Endothelial cell of umbilical vein (primary cell): Measurements from ENCODE around the gene KIF25. TPM values are rescaled to one million over a fixed set of nuclear protein-coding genes. Genes with fewer than 3 reads are reported as not detected.

Experiments used
- BruUV-seq: library from RNA; stranded (reverse); fragments of 400-500 nt; replicated peaks from 2 replicates; lab custom pipeline; 2021; lab: Mats Ljungman, UMichigan
- CTCF ChIA-PET: fragments of 300-600, 350-600 bp; sonication (Branson Sonifier 250); formaldehyde crosslinking; loops from one replicate; lab custom pipeline; 2021; ENCODE audit warnings: antibody characterized with exemption, inconsistent platforms; lab: Charles Lee
- POLR2A ChIA-PET: fragments of 300-600, 350-600 bp; sonication (Branson Sonifier 250); formaldehyde crosslinking; loops from one replicate; lab custom pipeline; 2021; ENCODE audit warnings: antibody characterized with exemption, inconsistent platforms; lab: Charles Lee
- DNase-seq: peaks from one replicate; pipeline ENCODE4 v3.0.0-alpha.2; 2011; ENCODE audit warnings: low read depth, low spot score
- FAIRE-seq: peaks from 2 replicates; lab custom pipeline; 2011; peaks lifted over from hg19 to GRCh38; lab: Jason Lieb, UNC
- H2AFZ ChIP-seq: 2 replicates; pipeline ENCODE4 v1.6.0; 2012; ENCODE audit warnings: low read depth, low read length, control low read depth, inconsistent platforms
- H3K27ac ChIP-seq: 2 replicates; pipeline ENCODE4 v1.5.1; 2011; ENCODE audit warnings: low read depth, mild to moderate bottlenecking, control low read depth, low read length, moderate library complexity; ENCODE audit not compliant: insufficient read depth
- H3K27me3 ChIP-seq, 2 experiments: 2 replicates each; pipeline versions ENCODE4 v1.6.0 to v1.6.1; 2011; ENCODE audit warnings: low read length in 2 of 2, mixed read lengths in 1 of 2; ENCODE audit not compliant: control insufficient read depth in 2 of 2, insufficient read depth in 2 of 2
- H3K36me3 ChIP-seq, 2 experiments: 2 replicates in 1 of 2; 3 replicates in 1 of 2; pipeline ENCODE4 v1.5.1; 2011; ENCODE audit warnings: low read length in 2 of 2, mild to moderate bottlenecking in 1 of 2, moderate library complexity in 1 of 2; ENCODE audit not compliant: control insufficient read depth in 2 of 2, insufficient read depth in 2 of 2; ENCODE audit errors: extremely low read depth in 1 of 2
- H3K4me1 ChIP-seq: 3 replicates; pipeline ENCODE4 v1.5.1; 2011; ENCODE audit warnings: mild to moderate bottlenecking, low read length; ENCODE audit not compliant: control insufficient read depth, insufficient read depth; ENCODE audit errors: extremely low read depth
- H3K4me2 ChIP-seq: 2 replicates; pipeline ENCODE4 v1.6.1; 2011; ENCODE audit warnings: low read length, control low read depth, mixed read lengths; ENCODE audit not compliant: insufficient read depth
- H3K4me3 ChIP-seq, 3 experiments: fragments of 200-600 bp in 1 of 3; sonication (generic), shearing (Covaris generic) in 1 of 3; replicated peaks in 1 of 3; 2 replicates each; pipeline ENCODE4 v1.5.1; 2011 to 2016; ENCODE audit warnings: control low read depth in 3 of 3, low read length in 3 of 3, mild to moderate bottlenecking in 2 of 3, inconsistent platforms in 1 of 3, low read depth in 1 of 3, moderate library complexity in 1 of 3; ENCODE audit not compliant: insufficient read depth in 1 of 3
- H3K79me2 ChIP-seq: 2 replicates; pipeline ENCODE4 v1.6.0; 2012; ENCODE audit warnings: low read length, inconsistent platforms; ENCODE audit not compliant: control insufficient read depth, insufficient read depth
- H3K9ac ChIP-seq: replicated peaks from 2 replicates; pipeline ENCODE3; 2011; ENCODE audit warnings: low read length, control low read depth; ENCODE audit not compliant: insufficient read depth; ENCODE audit errors: extremely low read depth
- H3K9me1 ChIP-seq: replicated peaks from 3 replicates; pipeline ENCODE4 v1.6.0; 2011; ENCODE audit warnings: mild to moderate bottlenecking, low read length; ENCODE audit not compliant: control insufficient read depth, insufficient read depth; ENCODE audit errors: extremely low read depth
- H3K9me3 ChIP-seq: replicated peaks from 2 replicates; pipeline ENCODE4 v1.5.1; 2012; ENCODE audit warnings: low read length, inconsistent platforms; ENCODE audit not compliant: control insufficient read depth, insufficient read depth
- H4K20me1 ChIP-seq: replicated peaks from 2 replicates; pipeline ENCODE3; 2011; ENCODE audit warnings: mild to moderate bottlenecking, low read length; ENCODE audit not compliant: control insufficient read depth, insufficient read depth; ENCODE audit errors: extremely low read depth
- EZH2 ChIP-seq: IDR thresholded peaks from 2 replicates; pipeline ENCODE4 v1.6.1; 2012; ENCODE audit warnings: borderline replicate concordance, low read depth, mild to moderate bottlenecking, moderate library complexity, low read length, inconsistent platforms; ENCODE audit not compliant: severe bottlenecking
- FOS ChIP-seq: IDR thresholded peaks from 2 replicates; pipeline ENCODE4 v1.6.1; 2011; ENCODE audit warnings: mild to moderate bottlenecking, low read length, moderate library complexity, borderline replicate concordance; ENCODE audit not compliant: insufficient read depth
- GATA2 ChIP-seq: IDR thresholded peaks from 2 replicates; pipeline ENCODE4 v1.7.0; 2011; ENCODE audit warnings: low read depth, mild to moderate bottlenecking, moderate library complexity, mixed read lengths, low read length; ENCODE audit not compliant: insufficient read length, insufficient read depth
- JUN ChIP-seq: IDR thresholded peaks from 2 replicates; pipeline ENCODE4 v1.6.1; 2011; ENCODE audit warnings: borderline replicate concordance, low read depth; ENCODE audit not compliant: insufficient read length, insufficient read depth
- MAX ChIP-seq: IDR thresholded peaks from 2 replicates; pipeline ENCODE4 v1.6.1; 2011; ENCODE audit not compliant: insufficient read depth, insufficient read length
- MYC ChIP-seq: IDR thresholded peaks from one replicate; pipeline ENCODE4 v1.6.1; 2011; ENCODE audit warnings: mild to moderate bottlenecking, low read depth, low read length
- POLR2A ChIP-seq: IDR thresholded peaks from 2 replicates; pipeline ENCODE4 v1.6.1; 2012; ENCODE audit warnings: low read depth, mild to moderate bottlenecking, control low read depth, low read length
- POLR2AphosphoS5 ChIP-seq: IDR thresholded peaks from 2 replicates; pipeline ENCODE4 v1.6.1; 2012; ENCODE audit warnings: low read depth, mild to moderate bottlenecking, control low read depth, low read length, moderate library complexity; ENCODE audit not compliant: insufficient read depth
- dilution Hi-C: fragments of 300-500 bp; cut with MboI; formaldehyde crosslinking; loops from one replicate; pipeline ENCODE4 v1.15.0; 2019; ENCODE audit warnings: low sequenced_read_pairs; ENCODE audit not compliant: extremely low pct_ligation_motif_present
- intact Hi-C: fragments of 100-400 bp; cut with micrococcal nuclease; formaldehyde crosslinking; loops from one replicate; pipeline ENCODE4 v1.10.0; 2022
- polyA plus RNA-seq, 4 experiments: library from polyadenylated mRNA; depleted of rRNA in 3 of 4; stranded (reverse) in 3 of 4; unstranded in 1 of 4; fragments of >200 nt; gene quantifications; 2 replicates each; pipeline versions ENCODE4 v1.2.1 to v1.2.3, GENCODE V29; 2011 to 2012; ENCODE audit warnings: missing spikeins in 1 of 4
- total RNA-seq: library from RNA; stranded (reverse); gene quantifications from 2 replicates; pipeline ENCODE4 v1.2.3, GENCODE V29; 2021
- TF ChIP-seq, protein P1 (sequence below), 2 donors: IDR thresholded peaks; 1 replicate in 1 of 2; 2 replicates in 1 of 2; pipeline ENCODE4 v1.5.1; 2011; ENCODE audit warnings: low read length in 2 of 2, mild to moderate bottlenecking in 2 of 2, moderate library complexity in 2 of 2, control low read depth in 1 of 2, inconsistent platforms in 1 of 2, low read depth in 1 of 2; ENCODE audit not compliant: insufficient read depth in 1 of 2; ENCODE audit errors: extremely low read depth in 1 of 2

Gene KIF25
- total and polyA plus RNA-seq, 2 donors (not counting 3 experiments of a cell fraction or from before 2014, with no cell fraction given) = not detected

- no peak overlapping the region for H3K4me3 ChIP-seq
- no peaks in the 10 kb centered on the region for H3K9me3 ChIP-seq
- H3K79me2 ChIP-seq = no peaks in the 10 kb centered on the region
- no peak for TF ChIP-seq MYC
- no peak for TF ChIP-seq POLR2AphosphoS5
- TF ChIP-seq JUN = no peak
- TF ChIP-seq EZH2 = no peak
- TF ChIP-seq MAX = no peak
- TF ChIP-seq POLR2A = no peak
- TF ChIP-seq, protein P1, sequence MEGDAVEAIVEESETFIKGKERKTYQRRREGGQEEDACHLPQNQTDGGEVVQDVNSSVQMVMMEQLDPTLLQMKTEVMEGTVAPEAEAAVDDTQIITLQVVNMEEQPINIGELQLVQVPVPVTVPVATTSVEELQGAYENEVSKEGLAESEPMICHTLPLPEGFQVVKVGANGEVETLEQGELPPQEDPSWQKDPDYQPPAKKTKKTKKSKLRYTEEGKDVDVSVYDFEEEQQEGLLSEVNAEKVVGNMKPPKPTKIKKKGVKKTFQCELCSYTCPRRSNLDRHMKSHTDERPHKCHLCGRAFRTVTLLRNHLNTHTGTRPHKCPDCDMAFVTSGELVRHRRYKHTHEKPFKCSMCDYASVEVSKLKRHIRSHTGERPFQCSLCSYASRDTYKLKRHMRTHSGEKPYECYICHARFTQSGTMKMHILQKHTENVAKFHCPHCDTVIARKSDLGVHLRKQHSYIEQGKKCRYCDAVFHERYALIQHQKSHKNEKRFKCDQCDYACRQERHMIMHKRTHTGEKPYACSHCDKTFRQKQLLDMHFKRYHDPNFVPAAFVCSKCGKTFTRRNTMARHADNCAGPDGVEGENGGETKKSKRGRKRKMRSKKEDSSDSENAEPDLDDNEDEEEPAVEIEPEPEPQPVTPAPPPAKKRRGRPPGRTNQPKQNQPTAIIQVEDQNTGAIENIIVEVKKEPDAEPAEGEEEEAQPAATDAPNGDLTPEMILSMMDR (IDR thresholded peaks at IDR 0.05; ENCODE audit: extremely low read depth in 1 of 2, insufficient read depth in 1 of 2, low read depth in 1 of 2, low read length in 2 of 2) = no peak
- TF ChIP-seq FOS = no peak
- no peak for TF ChIP-seq GATA2
- peaks cover 14 to 34% of the 10 kb centered on the region in 2 experiments for H3K36me3 ChIP-seq
- FAIRE-seq = no peak
- no peak overlapping the region for H3K27ac ChIP-seq
- H3K4me1 ChIP-seq = no peaks in the 10 kb centered on the region
- no peak overlapping the region for H3K9ac ChIP-seq
- dilution Hi-C loops (no loop called here), intact Hi-C loops (no loop called here)
- CTCF ChIA-PET = interaction anchor here (1.1 kb wide), 2 partner anchors 12 to 51 kb away, joined by 3 read pairs; no protein-coding TSS in a partner anchor
- no peaks in the 10 kb centered on the region for H3K9me1 ChIP-seq
- no peak overlapping the region for H2AFZ ChIP-seq
- no TSS peak for BruUV-seq
- no peak for DNase-seq
- no peaks in the 10 kb centered on the region for H4K20me1 ChIP-seq
- H3K27me3 ChIP-seq = no peaks in the 10 kb centered on the region
- H3K4me2 ChIP-seq = no peak overlapping the region
- POLR2A ChIA-PET = no interaction called here
Measured at GRCh38 chr6:167951781-167952511, 45.5 kb upstream of the KIF25 start.
